ENCODE results near the gene FAM181A. TPM values are rescaled to one million over a fixed set of nuclear protein-coding genes. Genes with fewer than 3 reads are reported as not detected.

Gene FAM181A
- total and polyA plus RNA-seq, 2 of the 4 experiments (the other 2 are of a cell fraction): not detected

GRCh38 chr14:93932642-93933041 lies 5.5 kb downstream of the FAM181A start:
- BruUV-seq (replicated peaks): no TSS peak
- Histone ChIP-seq H4K8ac (ENCODE audit: low read depth in 2 of 2, low read length in 2 of 2) (no peak overlapping the region), H3K4me3 (ENCODE audit: insufficient read depth, low read depth, low read length) (no peak overlapping the region), H3K36me3 (ENCODE audit: control insufficient read depth, insufficient read depth, low read length) (no peaks in the 10 kb centered on the region), H4K20me1 (ENCODE audit: insufficient read depth, low read length) (no peaks in the 10 kb centered on the region), H3K56ac (ENCODE audit: extremely low read depth, insufficient read depth, low read length) (no peak overlapping the region), H2BK20ac (ENCODE audit: low read depth, low read length) (no peak overlapping the region), H3K79me1 (ENCODE audit: low read depth in 1 of 2, low read length in 2 of 2) (no peaks in the 10 kb centered on the region), H3K9me3 (ENCODE audit: control insufficient read depth, insufficient read depth, low read length) (no peaks in the 10 kb centered on the region), H3K27me3 (ENCODE audit: control insufficient read depth, insufficient read depth, low read length) (peaks cover 34% of the 10 kb centered on the region), H3K4me1 (ENCODE audit: control insufficient read depth, insufficient read depth, low read length) (no peaks in the 10 kb centered on the region), H3K4me2 (ENCODE audit: low read depth, low read length) (no peak overlapping the region), H2AK5ac (ENCODE audit: low read depth, low read length) (no peak overlapping the region), H2BK5ac (ENCODE audit: low read depth, low read length, poor library complexity, severe bottlenecking) (no peak overlapping the region), H3K4ac (ENCODE audit: low read depth, low read length) (no peak overlapping the region), H3K18ac (ENCODE audit: low read depth, low read length) (no peak overlapping the region), H4K91ac (ENCODE audit: insufficient read depth, low read depth, low read length) (no peak overlapping the region), H3K27ac (ENCODE audit: insufficient read depth, low read length) (no peak overlapping the region), H4K5ac (ENCODE audit: low read depth, low read length) (no peak overlapping the region), H2AFZ (replicated peaks; ENCODE audit: low read length, poor library complexity) (no peak overlapping the region), H2BK15ac (ENCODE audit: low read depth, low read length) (no peak overlapping the region), H2BK120ac (ENCODE audit: low read depth, low read length) (no peak overlapping the region), H2AK9ac (replicated peaks; ENCODE audit: low read depth, low read length, poor library complexity) (no peak overlapping the region), H3K23ac (ENCODE audit: low read depth, low read length) (no peak overlapping the region), H3K9ac (ENCODE audit: low read depth, low read length) (no peak overlapping the region), H3K9me1 (ENCODE audit: insufficient read depth, low read length) (no peaks in the 10 kb centered on the region), H3K14ac (replicated peaks; ENCODE audit: low read depth, low read length) (no peak overlapping the region)
- dilution Hi-C loops (cut with HindIII; ENCODE audit: low sequenced_read_pairs, unreplicated experiment) (no loop called here), intact Hi-C loops (cut with micrococcal nuclease) (no loop called here), in situ Hi-C loops (cut with MboI; ENCODE audit: low sequenced_read_pairs) (no loop called here)
- WGBS, 2 experiments (ENCODE audit: extremely low coverage in 2 of 2, insufficient read length in 1 of 2): no CpG with 5 or more reads among the region's 4 CpGs
- DNase-seq (no peak), ATAC-seq (ENCODE audit: low read depth) (no peak)
- TF ChIP-seq RFX5 (IDR thresholded peaks at IDR 0.05; ENCODE audit: low read depth, low read length): no peak
- TF ChIP-seq BHLHE40 (IDR thresholded peaks at IDR 0.05; ENCODE audit: low read depth, low read length): no peak
- TF ChIP-seq MAZ (IDR thresholded peaks at IDR 0.05; ENCODE audit: borderline replicate concordance, low read depth, low read length): no peak
- no peak for TF ChIP-seq NFE2L2 (IDR thresholded peaks at IDR 0.05; ENCODE audit: low read depth, low read length)
- TF ChIP-seq ELK1 (IDR thresholded peaks at IDR 0.05; ENCODE audit: borderline replicate concordance, low read depth, low read length): no peak
- no peak for TF ChIP-seq CHD1 (IDR thresholded peaks at IDR 0.05; ENCODE audit: low read depth, low read length)
- no peak for TF ChIP-seq SMC3 (IDR thresholded peaks at IDR 0.05; ENCODE audit: low read depth, low read length)
- TF ChIP-seq RCOR1 (IDR thresholded peaks at IDR 0.05; ENCODE audit: insufficient replicate concordance, low read length): no peak
- no peak for TF ChIP-seq MXI1 (IDR thresholded peaks at IDR 0.05; ENCODE audit: borderline replicate concordance, low read depth, low read length)
- no peak for TF ChIP-seq FOS (IDR thresholded peaks at IDR 0.05; ENCODE audit: low read depth, low read length)
- TF ChIP-seq USF2 (IDR thresholded peaks at IDR 0.05; ENCODE audit: low read depth, low read length): no peak
- no peak for TF ChIP-seq CTCF (conservative IDR thresholded peaks at IDR 0.05; ENCODE audit: low read depth, low read length)
- no peak for TF ChIP-seq RAD21 (IDR thresholded peaks at IDR 0.05; ENCODE audit: low read length)
- no peak for TF ChIP-seq MAFK (IDR thresholded peaks at IDR 0.05; ENCODE audit: low read depth, low read length)
- no peak for TF ChIP-seq CEBPB (IDR thresholded peaks at IDR 0.05; ENCODE audit: low read depth, low read length)
- TF ChIP-seq POLR2A (IDR thresholded peaks at IDR 0.05; ENCODE audit: low read depth, low read length): no peak
- ChIA-PET POLR2A (ENCODE audit: unreplicated experiment) (no interaction called here), CTCF (no interaction called here)
